ENCODE results near the gene RER1. TPM values are rescaled to one million over a fixed set of nuclear protein-coding genes. Genes with fewer than 3 reads are reported as not detected.

Gene RER1
- polyA plus RNA-seq, 3 donors from 2014 or later: 185 to 216 (median 210) TPM

GRCh38 chr1:2454227-2454626, 62.6 kb downstream of the RER1 start:
- H3K27me3 Mint-ChIP-seq (ENCODE audit: low read depth in 3 of 3): no peaks in the 10 kb centered on the region
- H3K4me1 Mint-ChIP-seq: peaks cover 0 to 2% of the 10 kb centered on the region in 2 donors
- no peak overlapping the region for H3K4me3 Mint-ChIP-seq
- no peaks in the 10 kb centered on the region for H3K36me3 Mint-ChIP-seq
- no peak for DNase-seq
- no peak overlapping the region for H3K27ac Mint-ChIP-seq
- H3K9me3 Mint-ChIP-seq: no peaks in the 10 kb centered on the region

Other genes with a start within 250 kb of the RER1 start
- gene FAAP20, start 197.1 kb upstream of the RER1 start, polyA plus RNA-seq: 10 to 100 TPM; 56.7 to 99.6 (median 79.2) TPM
- 1 to 10 TPM in 1 of 3 donors, under 1 TPM in 1, not detected in 1; 0.87 to 1.0 TPM for gene SKI, start 163.5 kb upstream of the RER1 start, polyA plus RNA-seq
- 1 to 10 TPM in 2 of 3 donors, under 1 TPM in 1; 0.89 to 4.0 (median 3.9) TPM for gene MORN1, start 287 bp upstream of the RER1 start, polyA plus RNA-seq
- 10 to 100 TPM in 1 of 3 donors, 1 to 10 TPM in 2; 9.1 to 18.2 (median 9.3) TPM for gene PEX10, start 20.7 kb downstream of the RER1 start, polyA plus RNA-seq
- 1 to 10 TPM in 2 of 3 donors, not detected in 1; 2.9 to 5.1 TPM for gene PLCH2, start 84.4 kb downstream of the RER1 start, polyA plus RNA-seq
- 10 to 100 TPM in 1 of 3 donors, 1 to 10 TPM in 2; 9.1 to 23.3 (median 9.8) TPM for gene PANK4, start 134.8 kb downstream of the RER1 start, polyA plus RNA-seq
- gene HES5, start 138.4 kb downstream of the RER1 start, polyA plus RNA-seq: not detected
- gene TNFRSF14, start 164.5 kb downstream of the RER1 start, polyA plus RNA-seq: 10 to 100 TPM; 62.5 to 75.1 (median 63.8) TPM
- gene PRXL2B, start 194.9 kb downstream of the RER1 start, polyA plus RNA-seq: 10 to 100 TPM; 10.0 to 17.1 (median 13.6) TPM
- gene MMEL1, start 241.2 kb downstream of the RER1 start, polyA plus RNA-seq: 1 to 10 TPM in 2 of 3 donors, under 1 TPM in 1; 0.93 to 5.1 (median 2.3) TPM